ENCODE results near the gene EPHA8.

Gene EPHA8

GRCh38 chr1:22607154-22607553 lies 43.9 kb downstream of the EPHA8 start:
- TF ChIP-seq POLR2AphosphoS5 (IDR thresholded peaks at IDR 0.05; ENCODE audit: low read depth) (no peak), REST (IDR thresholded peaks at IDR 0.05; ENCODE audit: insufficient replicate concordance, low read depth) (peak; percentile 89)
- Histone ChIP-seq H3K4me3 (replicated peaks; ENCODE audit: insufficient read depth, low read length) (no peak overlapping the region), H3K27ac (replicated peaks) (no peak overlapping the region), H3K27me3 (ENCODE audit: insufficient read depth, poor library complexity, severe bottlenecking) (no peaks in the 10 kb centered on the region)
- no peak for DNase-seq (ENCODE audit: low read depth in 1 of 2, low spot score in 1 of 2)

GRCh38 chr1:22608361-22608760 lies 45.1 kb downstream of the EPHA8 start:
- Histone ChIP-seq H3K27me3 (ENCODE audit: insufficient read depth, poor library complexity, severe bottlenecking) (no peaks in the 10 kb centered on the region), H3K27ac (replicated peaks) (no peak overlapping the region), H3K4me3 (replicated peaks; ENCODE audit: insufficient read depth, low read length) (no peak overlapping the region)
- TF ChIP-seq SPI1 (IDR thresholded peaks at IDR 0.05; ENCODE audit: borderline replicate concordance, low read depth) (no peak), CTCF (IDR thresholded peaks at IDR 0.05; ENCODE audit: insufficient read depth, low read length) (no peak), GABPA (IDR thresholded peaks at IDR 0.05; ENCODE audit: low read depth) (no peak), REST (IDR thresholded peaks at IDR 0.05; ENCODE audit: insufficient replicate concordance, low read depth) (no peak), POLR2AphosphoS5 (IDR thresholded peaks at IDR 0.05; ENCODE audit: low read depth) (no peak)
- no peak for DNase-seq (ENCODE audit: low read depth in 1 of 2, low spot score in 1 of 2)

GRCh38 chr1:22609291-22609690 lies 46.0 kb downstream of the EPHA8 start:
- Histone ChIP-seq H3K4me3 (replicated peaks; ENCODE audit: insufficient read depth, low read length) (no peak overlapping the region), H3K27ac (replicated peaks) (no peak overlapping the region), H3K27me3 (ENCODE audit: insufficient read depth, poor library complexity, severe bottlenecking) (no peaks in the 10 kb centered on the region)
- DNase-seq (ENCODE audit: low read depth in 1 of 2, low spot score in 1 of 2), result no peak
- TF ChIP-seq SPI1 (IDR thresholded peaks at IDR 0.05; ENCODE audit: borderline replicate concordance, low read depth) (no peak), REST (IDR thresholded peaks at IDR 0.05; ENCODE audit: insufficient replicate concordance, low read depth) (no peak), CTCF (IDR thresholded peaks at IDR 0.05; ENCODE audit: insufficient read depth, low read length) (no peak), GABPA (IDR thresholded peaks at IDR 0.05; ENCODE audit: low read depth) (no peak), POLR2AphosphoS5 (IDR thresholded peaks at IDR 0.05; ENCODE audit: low read depth) (no peak)

- no peak overlapping the region for H3K27ac ChIP-seq (replicated peaks)
- TF ChIP-seq POLR2AphosphoS5 (IDR thresholded peaks at IDR 0.05; ENCODE audit: low read depth) (no peak), REST (IDR thresholded peaks at IDR 0.05; ENCODE audit: insufficient replicate concordance, low read depth) (peak; percentile 100)
- no peak overlapping the region for H3K4me3 ChIP-seq (replicated peaks; ENCODE audit: insufficient read depth, low read length)
- peak in 1 of 2 experiments; percentile 38 for DNase-seq (ENCODE audit: low read depth in 1 of 2, low spot score in 1 of 2)
- no peaks in the 10 kb centered on the region for H3K27me3 ChIP-seq (ENCODE audit: insufficient read depth, poor library complexity, severe bottlenecking)
These were observed 48.2 kb downstream of the EPHA8 start for GRCh38 chr1:22611530-22611947.

Measured in HL-60 (cell line).